Measurements from ENCODE around the gene CHST9. TPM values are rescaled to one million over a fixed set of nuclear protein-coding genes. Genes with fewer than 3 reads are reported as not detected.

The CHST9 gene
- polyA plus RNA-seq, 3 donors = not detected

GRCh38 chr18:26893996-26894395 lies 291.1 kb downstream of the CHST9 start:
- Histone ChIP-seq H2AFZ (ENCODE audit: insufficient read depth, low read depth, low read length, poor library complexity, severe bottlenecking) (no peak overlapping the region), H3K27me3 (ENCODE audit: control insufficient read depth in 2 of 2, insufficient read depth in 2 of 2, low read length in 2 of 2) (no peaks in the 10 kb centered on the region), H3K4me3 (replicated peaks in 1 of 3; ENCODE audit: low read depth in 2 of 3, low read length in 3 of 3) (no peak overlapping the region), H3K9ac (ENCODE audit: insufficient read depth, low read length, poor library complexity, severe bottlenecking) (no peak overlapping the region), H3K27ac (ENCODE audit: low read depth in 1 of 2, low read length in 2 of 2) (no peak overlapping the region), H4K20me1 (ENCODE audit: insufficient read depth, low read length) (no peaks in the 10 kb centered on the region), H3K4me1 (ENCODE audit: control insufficient read depth in 1 of 2, insufficient read depth in 2 of 2, low read length in 2 of 2) (no peaks in the 10 kb centered on the region), H3K9me3 (replicated peaks in 1 of 2; ENCODE audit: control insufficient read depth in 1 of 2, insufficient read depth in 1 of 2, low read length in 2 of 2) (no peaks in the 10 kb centered on the region), H3K4me2 (replicated peaks; ENCODE audit: extremely low read depth, low read length, poor library complexity, severe bottlenecking) (no peak overlapping the region), H3K36me3 (replicated peaks in 1 of 2; ENCODE audit: control insufficient read depth in 1 of 2, insufficient read depth in 2 of 2, low read length in 2 of 2) (no peaks in the 10 kb centered on the region), H3K79me2 (ENCODE audit: insufficient read depth, low read length) (no peaks in the 10 kb centered on the region)
- TF ChIP-seq, protein P1, sequence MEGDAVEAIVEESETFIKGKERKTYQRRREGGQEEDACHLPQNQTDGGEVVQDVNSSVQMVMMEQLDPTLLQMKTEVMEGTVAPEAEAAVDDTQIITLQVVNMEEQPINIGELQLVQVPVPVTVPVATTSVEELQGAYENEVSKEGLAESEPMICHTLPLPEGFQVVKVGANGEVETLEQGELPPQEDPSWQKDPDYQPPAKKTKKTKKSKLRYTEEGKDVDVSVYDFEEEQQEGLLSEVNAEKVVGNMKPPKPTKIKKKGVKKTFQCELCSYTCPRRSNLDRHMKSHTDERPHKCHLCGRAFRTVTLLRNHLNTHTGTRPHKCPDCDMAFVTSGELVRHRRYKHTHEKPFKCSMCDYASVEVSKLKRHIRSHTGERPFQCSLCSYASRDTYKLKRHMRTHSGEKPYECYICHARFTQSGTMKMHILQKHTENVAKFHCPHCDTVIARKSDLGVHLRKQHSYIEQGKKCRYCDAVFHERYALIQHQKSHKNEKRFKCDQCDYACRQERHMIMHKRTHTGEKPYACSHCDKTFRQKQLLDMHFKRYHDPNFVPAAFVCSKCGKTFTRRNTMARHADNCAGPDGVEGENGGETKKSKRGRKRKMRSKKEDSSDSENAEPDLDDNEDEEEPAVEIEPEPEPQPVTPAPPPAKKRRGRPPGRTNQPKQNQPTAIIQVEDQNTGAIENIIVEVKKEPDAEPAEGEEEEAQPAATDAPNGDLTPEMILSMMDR (IDR thresholded peaks at IDR 0.05) = no peak
- no peaks in the 10 kb centered on the region for H3K36me3 Mint-ChIP-seq
- H3K4me3 Mint-ChIP-seq = no peak overlapping the region
- no peak for DNase-seq
- peaks cover 1 to 3% (median 2%) of the 10 kb centered on the region in 3 donors for H3K27me3 Mint-ChIP-seq (ENCODE audit: low read depth in 3 of 3)
- H3K4me1 Mint-ChIP-seq = no peaks in the 10 kb centered on the region
- 89% methylated on average over 6 of the region's 6 CpGs for WGBS (ENCODE audit: insufficient coverage)
- no peak overlapping the region for H3K27ac Mint-ChIP-seq
- intact Hi-C loops (cut with micrococcal nuclease) = no loop called here
- H3K9me3 Mint-ChIP-seq = peaks cover 0 to 3% (median 0%) of the 10 kb centered on the region in 7 donors

DNA sequence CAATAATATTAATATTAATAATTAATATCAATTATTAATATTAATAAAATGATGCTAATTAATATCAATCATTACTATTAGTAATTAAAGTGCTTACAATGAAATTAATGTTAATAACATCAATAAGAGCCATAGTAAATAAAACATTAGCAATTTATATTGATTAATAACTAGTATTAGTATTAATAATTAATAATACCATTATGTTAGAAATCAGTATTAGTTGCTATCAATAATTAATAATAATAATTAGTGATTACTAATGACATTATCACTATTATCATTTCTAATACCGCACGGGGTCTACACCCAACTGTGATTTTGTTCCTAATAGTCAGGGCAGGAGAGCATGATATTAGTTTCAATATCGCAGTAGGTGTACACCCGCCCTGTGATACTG lies 296.8 kb downstream of the CHST9 start:
- Mint-ChIP-seq H3K9me3 (no peaks in the 10 kb centered on the region), H3K4me3 (no peak overlapping the region), H3K27me3 (ENCODE audit: low read depth in 3 of 3) (peaks cover 0 to 1% (median 0%) of the 10 kb centered on the region in 3 donors), H3K36me3 (no peaks in the 10 kb centered on the region), H3K4me1 (no peaks in the 10 kb centered on the region), H3K27ac (no peak overlapping the region)
- Histone ChIP-seq H3K27ac (ENCODE audit: low read depth in 1 of 2, low read length in 2 of 2) (no peak overlapping the region), H3K4me2 (replicated peaks; ENCODE audit: extremely low read depth, low read length, poor library complexity, severe bottlenecking) (no peak overlapping the region), H3K79me2 (ENCODE audit: insufficient read depth, low read length) (no peaks in the 10 kb centered on the region), H4K20me1 (ENCODE audit: insufficient read depth, low read length) (no peaks in the 10 kb centered on the region), H3K4me3 (replicated peaks in 1 of 3; ENCODE audit: low read depth in 2 of 3, low read length in 3 of 3) (no peak overlapping the region), H3K36me3 (replicated peaks in 1 of 2; ENCODE audit: control insufficient read depth in 1 of 2, insufficient read depth in 2 of 2, low read length in 2 of 2) (no peaks in the 10 kb centered on the region), H3K27me3 (ENCODE audit: control insufficient read depth in 2 of 2, insufficient read depth in 2 of 2, low read length in 2 of 2) (no peaks in the 10 kb centered on the region), H3K9me3 (replicated peaks in 1 of 2; ENCODE audit: control insufficient read depth in 1 of 2, insufficient read depth in 1 of 2, low read length in 2 of 2) (no peaks in the 10 kb centered on the region), H2AFZ (ENCODE audit: insufficient read depth, low read depth, low read length, poor library complexity, severe bottlenecking) (no peak overlapping the region), H3K9ac (ENCODE audit: insufficient read depth, low read length, poor library complexity, severe bottlenecking) (no peak overlapping the region), H3K4me1 (ENCODE audit: control insufficient read depth in 1 of 2, insufficient read depth in 2 of 2, low read length in 2 of 2) (no peaks in the 10 kb centered on the region)
- TF ChIP-seq, protein P1 (IDR thresholded peaks at IDR 0.05) = no peak
- WGBS (ENCODE audit: insufficient coverage) = 100% methylated on average over 2 of the region's 4 CpGs
- intact Hi-C loops (cut with micrococcal nuclease) = no loop called here
- DNase-seq = no peak
